ENCODE measurements around the gene USP40.

The USP40 gene

DNA sequence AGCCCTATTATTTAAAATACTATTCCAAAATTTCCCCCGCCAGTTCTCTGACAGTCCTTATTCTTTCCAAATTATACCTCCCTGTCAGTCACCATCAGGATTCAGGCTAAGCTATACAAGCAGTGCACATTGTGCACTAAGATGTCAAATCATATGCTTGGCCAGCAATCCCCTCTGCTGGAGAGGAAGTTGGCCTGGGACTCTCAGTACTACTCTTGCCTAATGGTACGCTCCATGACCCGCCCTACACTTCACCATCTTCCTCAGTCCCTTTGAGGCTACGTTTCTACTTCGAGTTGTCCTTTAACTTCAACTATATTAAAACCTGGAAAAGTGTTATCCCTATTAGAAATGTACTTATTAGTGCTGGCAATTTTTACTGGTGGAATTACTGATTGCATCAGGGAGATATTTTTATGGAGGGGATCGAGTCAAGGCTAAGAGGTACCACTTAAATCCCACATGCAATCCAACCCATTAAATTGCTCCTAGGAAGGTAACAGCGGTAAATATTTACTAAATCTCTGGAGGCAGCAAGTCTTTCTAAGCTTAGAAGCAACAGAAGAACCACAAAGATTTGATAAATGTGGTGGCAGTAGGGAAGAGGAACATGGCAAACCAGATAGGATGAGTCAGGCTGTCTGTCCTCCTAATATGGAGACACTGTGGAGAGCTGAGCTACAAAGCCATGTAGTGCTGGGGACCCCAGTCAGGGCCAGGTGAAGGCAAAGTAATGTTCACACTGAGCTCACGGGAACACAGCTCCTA, 2.7 kb downstream of the USP40 start:
- in situ Hi-C loops (cut with HindIII; ENCODE audit: low sequenced_read_pairs) = no loop called here

DNA sequence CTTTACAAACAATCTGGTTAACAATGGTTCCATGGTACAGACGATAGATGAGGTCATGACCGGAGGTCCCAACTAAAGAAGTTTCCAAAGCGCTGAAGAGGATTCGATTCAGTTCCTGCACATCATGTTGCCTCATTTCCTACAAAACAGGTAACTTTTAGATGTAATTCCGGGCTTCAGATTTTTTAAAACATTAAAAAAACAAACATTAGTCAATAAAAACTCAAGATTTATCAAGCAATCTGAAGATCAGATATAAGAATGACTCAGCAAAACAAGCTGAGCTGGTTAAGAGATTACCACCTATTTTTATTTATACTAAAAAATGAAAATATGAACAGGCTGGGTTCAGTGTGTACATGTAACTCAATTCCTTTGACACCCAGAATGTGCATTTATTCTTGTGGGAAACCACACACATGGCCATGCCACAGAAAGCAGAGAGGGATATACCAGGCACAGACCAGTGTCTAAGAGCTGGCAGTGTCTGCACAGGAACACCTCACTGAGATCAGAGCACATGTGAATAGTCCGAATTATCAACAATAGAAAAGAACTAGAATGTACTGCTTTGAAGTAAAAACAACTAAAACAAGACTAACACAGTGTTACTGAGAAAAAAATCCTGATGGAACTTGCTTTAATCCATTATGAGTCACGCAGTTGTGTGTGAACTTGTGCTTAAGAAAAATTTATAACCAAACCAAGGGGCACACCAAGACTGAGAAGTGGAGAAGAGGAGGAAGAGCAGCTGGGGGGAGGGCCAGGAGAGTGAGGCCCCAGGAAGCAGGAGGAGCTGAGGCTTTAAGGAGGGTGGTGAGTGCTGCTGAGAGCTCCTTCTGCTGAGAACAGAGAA, 9.5 kb downstream of the USP40 start:
- in situ Hi-C loops (cut with HindIII; ENCODE audit: low sequenced_read_pairs) = no loop called here

DNA sequence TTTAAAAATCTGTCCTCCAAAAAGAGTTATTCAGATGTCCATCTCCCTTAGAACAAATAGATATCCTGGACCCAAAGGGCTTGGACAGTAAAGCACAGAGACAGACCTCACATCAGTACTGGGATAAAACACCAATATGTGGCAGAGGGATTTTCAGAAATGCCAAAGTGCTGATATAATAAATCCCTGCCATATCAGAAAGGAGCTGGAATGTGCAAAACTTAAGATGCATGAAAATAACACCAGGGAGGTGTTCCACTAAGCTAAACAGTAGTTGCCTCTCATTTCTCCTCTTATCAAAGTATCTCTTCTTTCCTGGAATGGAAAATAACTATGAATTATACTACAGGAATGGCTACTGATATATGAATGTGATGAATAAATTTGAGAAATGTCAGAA, 13.2 kb downstream of the USP40 start:
- in situ Hi-C loops (cut with HindIII; ENCODE audit: low sequenced_read_pairs) = no loop called here

DNA sequence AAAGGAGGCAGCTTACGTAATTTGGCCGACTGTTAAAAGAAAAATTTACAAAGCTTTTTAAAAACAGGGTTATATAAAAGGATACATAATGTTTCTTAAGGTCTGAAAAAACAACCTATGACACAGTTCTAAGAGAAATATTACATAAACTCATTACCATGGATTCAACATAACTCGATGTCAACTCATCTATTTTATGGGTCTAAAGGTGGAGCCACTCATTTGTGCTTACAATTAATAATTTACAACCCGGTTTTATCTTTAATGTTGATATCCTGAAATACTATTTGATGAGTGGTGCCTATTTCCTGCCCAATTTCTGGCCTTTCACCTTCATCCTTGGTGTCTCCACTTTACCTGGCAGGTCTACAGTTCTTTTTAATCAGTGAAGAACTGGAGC, 15.1 kb downstream of the USP40 start:
- in situ Hi-C loops (cut with HindIII; ENCODE audit: low sequenced_read_pairs) = no loop called here

DNA sequence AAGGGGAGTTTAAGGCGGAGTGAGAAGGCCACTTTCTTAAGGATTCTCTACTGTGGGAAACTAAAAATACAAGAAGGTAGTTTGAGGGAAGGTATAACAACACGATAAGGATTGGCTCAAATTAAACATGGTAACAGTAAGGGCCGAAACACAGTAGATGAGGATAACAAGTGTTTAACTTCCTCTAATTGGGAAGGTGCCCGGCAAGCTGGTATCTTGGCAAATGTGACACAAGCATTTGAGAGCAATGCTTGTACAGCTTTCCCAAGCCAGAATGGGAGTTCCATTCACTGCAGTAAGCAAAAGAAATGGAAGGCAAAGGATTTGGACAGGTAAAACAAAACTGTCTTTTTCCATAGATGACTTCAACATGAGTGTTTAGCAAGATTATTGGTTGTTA, 19.8 kb downstream of the USP40 start:
- in situ Hi-C loops (cut with HindIII; ENCODE audit: low sequenced_read_pairs) = no loop called here

DNA sequence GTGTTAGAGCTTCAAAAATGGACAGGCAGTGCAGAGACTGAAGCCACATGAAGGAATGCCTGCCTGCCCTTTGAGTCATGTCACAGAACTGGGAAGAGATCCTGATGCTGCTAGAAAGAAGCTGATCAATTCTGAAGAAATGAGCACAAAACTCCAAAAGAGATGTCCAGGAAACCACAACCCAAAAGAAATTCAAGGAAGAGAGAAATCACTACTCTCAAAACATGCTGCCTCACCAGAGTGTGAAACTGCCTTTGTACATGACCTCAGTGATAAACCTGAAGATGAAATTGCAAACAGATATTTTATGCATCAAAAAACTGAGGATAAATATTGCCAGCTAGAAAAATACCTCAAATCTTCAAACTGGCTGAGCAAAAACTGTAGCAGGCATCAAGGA, 20.5 kb downstream of the USP40 start:
- in situ Hi-C loops (cut with HindIII; ENCODE audit: low sequenced_read_pairs) = no loop called here

DNA sequence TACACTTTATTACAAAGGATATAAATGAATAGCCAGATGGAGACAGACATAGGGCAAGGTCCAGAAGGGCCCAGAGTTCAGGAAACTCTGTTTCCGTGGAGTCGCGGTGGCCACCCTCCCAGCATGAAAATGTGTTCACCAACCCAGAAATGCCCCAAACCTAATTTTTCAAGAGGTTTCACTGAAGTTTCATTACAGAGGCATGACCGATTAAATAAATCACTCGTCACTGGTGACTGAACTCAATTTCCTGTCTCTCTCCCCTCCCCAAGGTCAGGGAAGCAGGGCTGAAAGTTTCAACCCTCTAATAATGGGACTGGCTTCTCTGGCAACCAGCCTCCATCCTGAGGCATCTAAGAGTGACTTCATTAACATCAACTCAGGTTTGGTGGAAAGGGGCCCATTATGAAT, 22.4 kb downstream of the USP40 start:
- in situ Hi-C loops (cut with HindIII; ENCODE audit: low sequenced_read_pairs) = no loop called here

DNA sequence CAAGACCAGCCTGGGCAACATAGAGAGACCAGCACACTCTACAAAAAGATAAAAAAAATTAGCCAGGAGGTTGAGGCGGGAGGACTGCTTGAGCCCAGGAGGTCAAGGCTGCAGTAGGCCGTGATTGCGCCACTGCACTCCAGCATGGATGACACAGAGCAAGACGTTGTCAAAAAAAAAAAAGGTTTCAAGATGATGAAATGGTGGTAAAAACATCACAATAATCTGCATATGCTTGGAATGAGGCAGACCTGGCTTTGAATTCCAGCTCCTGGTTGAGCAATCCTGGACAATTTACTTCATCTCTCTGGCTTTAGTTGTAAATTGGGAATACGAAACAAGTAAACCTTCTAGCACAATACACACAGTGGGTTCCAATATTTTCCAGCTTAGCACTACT, 24.1 kb downstream of the USP40 start:
- in situ Hi-C loops (cut with HindIII; ENCODE audit: low sequenced_read_pairs) = no loop called here

DNA sequence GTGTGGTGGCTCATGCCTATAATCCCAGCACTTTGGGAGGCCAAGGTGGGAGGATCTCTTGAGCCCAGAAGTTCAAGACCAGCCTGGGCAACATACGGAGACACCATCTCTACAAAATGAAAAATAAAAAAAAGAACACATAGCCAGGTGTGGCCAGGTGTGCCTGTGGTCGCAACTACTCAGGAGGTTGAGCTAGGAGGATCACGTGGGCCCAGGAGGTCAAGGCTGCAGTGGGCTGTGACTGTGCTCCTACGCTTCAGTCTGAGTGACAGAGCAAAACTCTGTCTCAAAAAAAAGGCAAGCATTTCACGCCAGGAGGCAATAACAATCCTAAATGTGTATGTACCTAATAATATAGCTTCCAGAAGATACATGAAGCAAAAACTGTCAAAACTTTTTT, 27.8 kb downstream of the USP40 start:
- in situ Hi-C loops (cut with HindIII; ENCODE audit: low sequenced_read_pairs) = no loop called here

DNA sequence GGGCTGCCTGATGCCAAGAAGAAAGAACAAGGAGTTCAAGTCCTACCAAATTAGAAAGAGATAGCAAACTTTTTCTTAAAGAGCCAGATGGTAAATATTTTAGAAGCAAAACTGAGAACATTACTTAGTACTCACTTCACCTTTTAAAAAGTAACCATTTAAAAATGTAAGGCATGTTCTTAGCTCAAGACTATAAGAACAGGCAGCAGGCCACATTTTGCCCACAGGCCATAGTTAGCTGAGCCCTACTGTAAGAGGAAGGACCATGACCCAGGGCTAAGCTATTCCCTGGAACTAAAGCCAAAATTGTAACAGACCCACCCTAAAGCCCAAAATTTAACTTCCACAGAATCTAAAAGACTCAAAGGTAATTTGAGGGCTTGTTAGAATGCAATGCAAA, 31.3 kb downstream of the USP40 start:
- in situ Hi-C loops (cut with HindIII; ENCODE audit: low sequenced_read_pairs) = no loop called here

DNA sequence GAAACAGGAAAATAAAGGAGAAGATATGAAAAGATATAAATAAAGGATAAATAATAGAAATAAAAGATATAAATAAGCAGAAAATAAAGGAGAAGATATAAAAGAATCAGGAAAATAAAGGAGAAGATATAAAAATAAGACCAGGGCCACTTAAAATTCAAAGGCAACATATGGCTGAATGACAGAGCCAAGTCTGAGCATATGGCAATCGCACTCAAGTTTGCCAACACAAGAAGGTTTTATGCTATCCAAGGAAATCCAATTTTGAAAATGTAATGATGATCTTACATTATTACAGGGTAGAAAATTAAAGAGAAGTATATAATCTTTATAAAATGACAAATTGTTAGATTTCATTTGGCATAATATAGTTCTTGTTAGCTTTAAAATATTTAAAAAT, 33.6 kb downstream of the USP40 start:
- in situ Hi-C loops (cut with HindIII; ENCODE audit: low sequenced_read_pairs) = no loop called here

DNA sequence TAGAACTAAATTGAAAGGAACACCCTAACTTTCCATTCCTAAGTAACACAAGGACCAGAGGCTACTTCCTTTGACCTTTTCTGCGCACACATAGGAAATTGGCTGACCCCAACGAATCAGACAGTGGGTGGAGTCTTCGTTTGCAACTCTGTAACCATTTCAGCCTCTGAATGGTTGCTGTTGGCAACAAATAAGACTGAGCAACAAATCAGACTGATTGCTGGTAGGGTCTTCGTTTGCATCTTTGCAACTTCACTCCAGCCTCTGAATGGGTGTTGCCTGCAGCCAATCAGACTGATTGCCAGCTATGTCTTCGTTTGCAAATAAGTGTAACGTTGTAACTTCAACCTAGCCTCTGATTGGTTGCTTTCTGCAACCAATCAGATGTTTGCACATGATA, 34.6 kb downstream of the USP40 start:
- in situ Hi-C loops (cut with HindIII; ENCODE audit: low sequenced_read_pairs) = no loop called here

DNA sequence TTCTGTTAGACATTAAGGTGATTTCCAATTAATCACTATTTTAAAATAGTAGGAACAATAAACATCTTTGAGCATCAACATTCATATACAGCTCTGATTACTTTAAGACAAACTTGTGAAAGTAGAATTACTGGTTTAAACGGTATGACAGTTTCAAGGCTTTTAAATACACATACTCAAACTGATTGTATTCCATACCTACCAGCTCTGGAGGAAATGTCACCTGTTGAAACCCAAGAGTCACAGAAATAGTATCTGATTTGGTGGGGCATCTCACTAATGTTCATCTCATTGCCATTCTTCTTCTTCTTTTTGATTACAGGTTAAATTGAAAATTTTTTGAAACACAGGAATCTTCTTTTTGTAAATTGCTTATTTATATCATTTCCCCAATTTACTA, 36.2 kb downstream of the USP40 start:
- in situ Hi-C loops (cut with HindIII; ENCODE audit: low sequenced_read_pairs) = no loop called here

DNA sequence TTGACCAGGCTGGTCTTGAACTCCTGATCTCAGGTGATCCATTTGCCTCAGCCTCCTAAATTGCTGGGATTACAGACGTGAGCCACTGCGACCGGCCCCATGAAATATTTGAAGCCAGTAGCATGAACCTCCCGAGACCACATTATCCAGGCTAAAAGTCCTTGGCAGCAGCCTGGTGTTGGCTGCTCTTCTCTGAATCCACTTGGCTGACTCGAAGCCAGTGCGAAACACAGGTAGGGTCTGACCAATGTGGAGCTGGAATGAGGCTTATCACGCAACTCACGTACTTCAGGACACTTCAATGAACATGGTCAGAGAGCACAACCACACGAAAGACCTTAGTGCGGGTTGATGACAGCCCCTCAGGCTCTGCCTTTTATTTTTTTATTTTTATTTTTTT, 38.4 kb downstream of the USP40 start:
- in situ Hi-C loops (cut with HindIII; ENCODE audit: low sequenced_read_pairs) = no loop called here

DNA sequence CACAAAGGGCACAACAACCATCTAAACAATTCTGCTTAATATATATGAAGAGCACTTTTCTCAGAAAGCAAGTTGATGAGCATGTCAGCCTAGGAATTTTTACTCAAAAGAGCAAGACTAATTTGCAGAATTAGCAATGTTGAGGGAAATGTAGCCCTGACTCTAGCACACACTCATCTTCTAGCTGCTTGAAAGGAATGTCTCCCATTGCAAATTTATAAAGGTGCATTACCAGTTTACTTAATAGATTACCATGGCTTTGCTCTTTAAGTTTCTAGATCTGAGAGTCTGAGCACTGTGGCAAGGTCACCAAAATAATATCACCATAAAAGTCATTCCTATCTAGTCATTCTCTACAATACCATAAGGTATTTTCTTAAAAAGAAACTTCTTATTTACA, 40.8 kb downstream of the USP40 start:
- in situ Hi-C loops (cut with HindIII; ENCODE audit: low sequenced_read_pairs) = no loop called here

DNA sequence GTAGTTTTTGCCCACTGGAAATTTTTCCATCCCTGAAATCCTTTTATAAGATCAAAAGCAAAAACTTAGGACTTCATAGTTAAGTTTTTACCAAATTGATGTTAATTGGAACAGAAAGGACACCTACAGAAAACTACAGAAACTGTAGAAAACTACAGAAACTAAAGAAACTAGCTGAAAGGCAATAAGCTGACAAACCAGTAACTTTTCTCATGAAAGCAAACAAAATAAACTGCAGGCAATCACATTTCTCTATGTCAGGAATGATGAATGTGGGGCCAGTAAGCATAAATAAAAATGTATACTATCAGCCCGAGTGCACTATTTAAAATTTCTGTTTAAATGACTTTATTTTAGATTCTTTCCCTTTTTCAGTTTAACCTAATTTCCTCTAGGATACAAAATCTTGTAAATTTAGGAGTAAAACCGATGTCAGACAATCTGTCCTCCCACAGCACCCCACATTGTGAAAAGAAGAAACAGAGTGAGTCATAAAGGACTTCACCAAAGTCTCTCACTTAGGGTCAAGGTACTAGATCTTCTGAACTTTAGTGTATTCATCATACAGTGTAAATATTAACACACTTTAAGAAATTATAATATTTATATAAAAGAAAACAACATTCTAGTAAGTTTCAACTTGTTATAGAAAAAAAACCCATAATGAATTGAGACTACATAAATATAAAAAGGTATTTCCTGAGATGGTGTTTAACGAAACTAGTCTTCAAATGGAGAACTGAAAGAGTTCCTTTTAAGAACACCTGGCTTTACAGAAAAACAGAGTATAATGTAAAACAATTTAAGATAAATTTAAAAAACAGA, 46.6 kb downstream of the USP40 start:
- in situ Hi-C loops (cut with HindIII; ENCODE audit: low sequenced_read_pairs) = no loop called here

DNA sequence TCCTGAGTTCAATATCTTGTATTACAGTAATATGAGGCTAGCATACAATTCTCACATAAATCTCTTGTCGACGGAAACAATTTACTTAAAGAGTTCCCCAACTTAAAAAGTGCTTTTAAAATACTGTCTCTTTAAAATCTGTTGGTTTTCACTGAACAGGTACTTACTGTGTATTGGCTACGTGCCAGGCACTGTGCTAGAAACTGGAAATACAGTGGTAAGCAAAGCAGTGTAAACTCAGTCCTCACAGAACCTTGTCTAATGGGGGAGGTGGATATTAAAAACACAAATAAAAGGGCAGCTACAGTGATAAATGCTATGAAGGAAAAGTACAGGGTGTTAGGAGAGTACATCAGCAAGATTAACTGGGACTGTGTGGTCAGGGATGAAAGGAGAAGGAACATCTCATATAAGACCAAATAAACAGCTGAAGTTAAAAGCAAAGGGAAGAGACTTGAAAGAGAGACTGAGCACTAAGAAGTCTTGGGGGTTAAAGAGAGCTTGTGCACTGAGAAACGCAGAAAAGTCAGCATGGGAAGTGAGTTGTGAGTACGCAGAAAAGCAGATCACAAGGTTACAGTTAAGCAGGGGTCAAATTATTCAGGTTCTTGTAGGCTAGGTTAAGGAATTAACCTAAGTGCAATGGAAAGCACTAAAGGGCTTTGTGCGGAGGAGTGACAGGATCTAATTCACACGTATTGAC, 52.5 kb downstream of the USP40 start:
- in situ Hi-C loops (cut with HindIII; ENCODE audit: low sequenced_read_pairs) = no loop called here

DNA sequence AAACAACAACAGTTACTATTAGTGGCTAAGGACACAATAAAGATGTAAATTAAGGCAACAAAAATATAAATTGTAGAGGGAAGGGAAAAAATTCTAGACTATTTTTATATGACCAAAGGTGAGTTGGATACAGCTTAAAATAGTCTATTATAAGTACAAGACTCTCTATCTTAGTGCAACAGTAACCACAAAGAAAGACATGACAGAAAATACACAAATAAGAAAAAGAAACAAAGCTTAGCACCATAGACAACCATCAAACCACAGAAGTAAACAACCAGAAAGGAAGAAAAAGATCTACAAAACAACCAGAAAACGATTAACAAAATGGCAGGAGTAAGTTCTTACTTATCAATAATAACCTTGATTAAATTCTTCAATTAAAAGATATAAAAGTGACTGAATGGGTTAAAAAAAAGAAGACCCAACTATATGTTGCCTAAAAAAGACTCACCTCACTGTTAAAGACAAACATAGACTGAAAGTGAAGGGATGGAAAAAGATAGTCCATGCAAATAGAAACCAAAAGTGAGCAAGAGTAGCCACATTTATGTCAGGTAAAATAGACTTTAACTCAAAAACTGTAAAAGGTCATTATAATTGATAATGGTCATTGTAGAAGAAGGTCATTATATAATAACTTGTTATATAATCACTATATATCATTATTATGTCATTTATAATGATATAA, 62.5 kb downstream of the USP40 start:
- in situ Hi-C loops (cut with HindIII; ENCODE audit: low sequenced_read_pairs) = no loop called here

DNA sequence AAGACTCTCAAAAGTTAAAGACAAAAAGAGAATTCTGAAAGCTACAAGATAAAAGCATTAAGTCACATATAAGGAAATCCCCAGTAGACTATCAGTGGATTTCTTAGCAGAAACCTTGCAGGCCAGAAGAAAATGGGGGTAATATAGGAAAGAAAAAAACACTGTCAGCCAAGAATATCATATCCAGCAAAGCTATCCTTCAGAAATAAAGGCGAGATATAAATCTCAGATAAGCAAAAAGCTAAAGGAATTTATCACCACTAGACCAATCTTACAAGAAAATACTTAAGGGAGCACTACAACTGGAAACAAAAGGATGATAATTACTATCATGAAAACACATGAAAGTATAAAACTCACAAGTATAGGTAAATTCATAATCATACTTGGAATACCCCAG, 63.1 kb downstream of the USP40 start:
- in situ Hi-C loops (cut with HindIII; ENCODE audit: low sequenced_read_pairs) = no loop called here
